ENCODE results near the gene NAPA. TPM values are rescaled to one million over a fixed set of nuclear protein-coding genes. Genes with fewer than 3 reads are reported as not detected.
A peak's percentile ranks its signal among the peaks of the same experiment; 100 is the strongest.

NAPA gene
- polyA plus RNA-seq, result 10 to 100 TPM; 57.1 to 99.0 (median 78.1) TPM

- peak within 1 kb of the TSS; percentile 90 for H3K27ac ChIP-seq (ENCODE audit: low read depth, low read length)
- WGBS, 3 donors, result 0 to 1% (median 1%) methylated on average over 69 to 78 of the region's 78 CpGs
These were observed at the start of gene NAPA for GRCh38 chr19:47514869-47515588. NAPA (minus strand) TSS chr19:47515063; CDS start chr19:47514940, 123 bp downstream.

GRCh38 chr19:47564081-47564480 lies 49.2 kb upstream of the NAPA start:
- H3K27ac ChIP-seq (ENCODE audit: low read depth, low read length), result no peak overlapping the region
- 43 to 85% (median 79%) methylated on average over 3 of the region's 3 CpGs for WGBS, 3 donors

- 94 to 96% (median 96%) methylated on average over 7 of the region's 7 CpGs for WGBS, 3 donors
These were observed 46.7 kb upstream of the NAPA start for GRCh38 chr19:47561440-47562057.

DNA sequence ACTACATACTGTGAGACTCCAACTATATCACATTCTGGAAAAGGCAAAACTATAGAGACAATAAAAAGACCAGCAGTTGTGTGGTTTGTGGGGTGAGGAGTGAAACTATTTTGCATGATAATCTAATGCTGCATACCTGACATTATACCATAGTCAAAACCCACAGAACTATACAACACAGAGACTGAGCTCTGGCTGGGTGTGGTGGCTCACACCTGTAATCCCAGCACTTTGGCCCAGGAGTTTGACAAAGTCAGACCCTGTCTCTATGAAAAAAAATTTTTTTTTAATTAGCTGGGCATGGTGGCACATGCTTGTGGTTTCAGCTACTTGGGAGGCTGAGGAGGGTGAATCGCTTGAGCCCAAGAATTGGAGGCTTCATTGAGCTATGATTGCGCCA lies 46.1 kb upstream of the NAPA start:
- WGBS, 3 donors, result 93 to 96% (median 93%) methylated on average over 2 of the region's 2 CpGs
- H3K27ac ChIP-seq (ENCODE audit: low read depth, low read length), result no peak overlapping the region

More at GRCh38 chr19:47561440-47562057, 46.7 kb upstream of the NAPA start:
- no peak overlapping the region for H3K27ac ChIP-seq (ENCODE audit: low read depth, low read length)

- no peak overlapping the region for H3K27ac ChIP-seq (ENCODE audit: low read depth, low read length)
- WGBS, 3 donors, result 87 to 93% (median 89%) methylated on average over 4 of the region's 4 CpGs
These were observed 35.3 kb upstream of the NAPA start for GRCh38 chr19:47550129-47550528.

GRCh38 chr19:47549261-47549862 lies 34.5 kb upstream of the NAPA start:
- H3K27ac ChIP-seq (ENCODE audit: low read depth, low read length), result no peak overlapping the region
- WGBS, 3 donors, result 68 to 79% (median 77%) methylated on average over 13 of the region's 13 CpGs

DNA sequence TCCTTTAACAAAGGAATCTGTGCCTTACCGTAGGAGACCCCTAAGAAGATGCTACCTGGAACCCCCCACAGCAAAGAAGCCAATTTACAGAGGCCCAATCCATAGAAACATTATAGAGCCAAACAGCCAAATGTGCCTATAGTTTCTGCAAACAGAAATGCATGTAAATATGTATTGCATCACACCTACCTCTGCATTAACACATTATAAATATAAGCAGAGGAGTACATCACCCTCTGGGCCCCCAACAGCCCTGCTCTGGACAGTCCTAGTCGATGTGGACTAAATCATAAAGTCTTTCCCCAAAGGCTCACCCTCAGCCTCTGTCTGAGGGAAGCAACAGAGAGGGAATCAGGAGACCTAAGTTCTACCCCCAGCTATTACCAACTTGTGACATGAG lies 32.3 kb upstream of the NAPA start:
- no peak overlapping the region for H3K27ac ChIP-seq (ENCODE audit: low read depth, low read length)
- 70 to 79% (median 74%) methylated on average over 2 of the region's 2 CpGs for WGBS, 3 donors

- no peak overlapping the region for H3K27ac ChIP-seq (ENCODE audit: low read depth, low read length)
- 19 to 32% (median 27%) methylated on average over 75 of the region's 75 CpGs for WGBS, 3 donors
These were observed 30.4 kb upstream of the NAPA start for GRCh38 chr19:47545061-47545948.

DNA sequence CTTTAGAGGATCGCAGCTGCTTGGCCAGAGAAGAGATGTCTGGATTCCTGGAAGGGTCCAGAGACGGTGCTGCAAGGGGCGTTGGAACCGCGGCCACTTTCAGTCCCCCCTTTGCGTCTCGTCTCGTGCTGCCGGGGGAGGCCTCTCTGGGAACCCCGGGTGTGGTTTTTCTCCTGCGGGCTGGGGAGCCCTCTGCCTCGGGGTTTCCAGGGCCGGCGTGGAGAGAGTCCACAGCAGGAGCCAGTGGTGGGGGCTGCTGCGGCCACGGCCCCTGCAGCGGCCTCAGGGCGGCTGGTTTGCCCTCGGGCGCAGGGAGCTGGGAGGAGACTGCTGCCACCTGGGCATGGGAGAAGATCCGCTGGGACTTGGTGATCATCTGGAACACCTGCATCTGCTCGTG lies 29.6 kb upstream of the NAPA start:
- WGBS, 3 donors, result 88 to 89% (median 88%) methylated on average over 21 to 22 of the region's 22 CpGs
- no peak overlapping the region for H3K27ac ChIP-seq (ENCODE audit: low read depth, low read length)

- H3K27ac ChIP-seq (ENCODE audit: low read depth, low read length), result no peak overlapping the region
These were observed 29.2 kb upstream of the NAPA start for GRCh38 chr19:47544075-47544474.

GRCh38 chr19:47542030-47542475 lies 27.2 kb upstream of the NAPA start:
- H3K27ac ChIP-seq (ENCODE audit: low read depth, low read length), result no peak overlapping the region
- WGBS, 3 donors, result 73 to 86% (median 76%) methylated on average over 9 of the region's 9 CpGs

More at GRCh38 chr19:47544075-47544474, 29.2 kb upstream of the NAPA start:
- 92 to 94% (median 93%) methylated on average over 18 of the region's 18 CpGs for WGBS, 3 donors

DNA sequence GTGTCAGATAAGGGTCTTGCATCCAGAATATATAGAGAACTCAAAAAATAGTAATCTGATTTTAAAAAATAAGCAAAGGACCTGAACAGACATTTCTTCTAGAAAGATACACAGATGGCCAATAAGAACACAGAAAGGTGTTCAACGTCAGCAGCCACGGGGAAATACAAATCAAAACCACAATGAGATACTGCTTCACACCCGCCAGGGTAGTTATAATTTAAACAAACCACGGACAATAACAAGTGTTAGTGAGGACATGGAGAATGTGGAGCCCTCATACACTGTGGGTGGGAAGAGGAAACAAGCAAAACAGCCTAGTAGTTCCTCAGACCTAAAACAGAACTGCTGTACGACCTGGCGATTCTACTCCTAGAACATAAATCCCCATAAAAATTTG lies 26.7 kb upstream of the NAPA start:
- H3K27ac ChIP-seq (ENCODE audit: low read depth, low read length), result no peak overlapping the region
- WGBS, 3 donors, result 60 to 79% (median 62%) methylated on average over 6 of the region's 6 CpGs

DNA sequence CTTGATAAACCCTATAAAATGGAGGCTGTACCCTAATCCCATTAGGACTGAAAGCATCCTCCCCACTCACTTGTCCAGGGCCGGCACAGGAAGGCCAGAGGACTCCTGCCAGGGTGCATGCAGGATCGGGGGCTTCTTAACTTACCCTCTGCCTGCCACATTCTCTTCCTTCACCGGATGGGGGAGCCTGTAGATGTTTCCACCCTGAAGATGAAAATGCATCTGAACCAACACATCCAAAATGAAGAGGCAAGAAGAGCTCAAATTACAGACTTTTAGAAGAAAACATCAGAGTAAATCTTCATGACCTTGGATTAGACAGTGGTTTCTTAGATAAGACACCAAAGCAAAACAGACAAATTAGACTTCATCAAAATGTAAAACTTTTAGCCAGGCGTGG lies 25.9 kb upstream of the NAPA start:
- no peak overlapping the region for H3K27ac ChIP-seq (ENCODE audit: low read depth, low read length)
- WGBS, 3 donors, result 40 to 64% (median 61%) methylated on average over 4 of the region's 4 CpGs

GRCh38 chr19:47539747-47540311 lies 25.0 kb upstream of the NAPA start:
- WGBS, 3 donors, result 63 to 77% (median 71%) methylated on average over 12 of the region's 12 CpGs
- H3K27ac ChIP-seq (ENCODE audit: low read depth, low read length), result no peak overlapping the region

DNA sequence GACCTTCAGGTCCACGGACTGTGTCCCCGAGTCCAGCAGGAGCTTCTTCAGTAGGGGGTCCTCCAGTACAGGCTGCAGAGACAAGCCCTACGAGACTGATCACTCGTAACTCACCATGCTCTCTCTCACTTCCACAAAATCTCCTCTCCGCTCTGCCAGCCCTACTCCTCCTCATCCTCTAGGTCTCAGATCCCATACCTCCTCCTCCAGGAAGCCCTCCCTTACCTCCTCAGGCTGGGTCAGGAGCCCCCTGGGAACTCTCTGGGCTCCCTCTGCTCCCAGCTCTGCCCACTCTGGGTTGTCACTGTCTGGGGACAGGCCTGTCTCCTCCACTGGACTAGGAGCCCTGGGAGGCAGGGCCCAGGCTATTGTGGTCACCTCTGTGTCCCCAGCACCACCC lies 23.9 kb upstream of the NAPA start:
- H3K27ac ChIP-seq (ENCODE audit: low read depth, low read length), result no peak overlapping the region
- WGBS, 3 donors, result 78 to 91% (median 82%) methylated on average over 5 of the region's 5 CpGs

- H3K27ac ChIP-seq (ENCODE audit: low read depth, low read length), result no peak overlapping the region
- 80 to 92% (median 90%) methylated on average over 4 of the region's 4 CpGs for WGBS, 3 donors
These were observed 22.6 kb upstream of the NAPA start for GRCh38 chr19:47537493-47537892.

DNA sequence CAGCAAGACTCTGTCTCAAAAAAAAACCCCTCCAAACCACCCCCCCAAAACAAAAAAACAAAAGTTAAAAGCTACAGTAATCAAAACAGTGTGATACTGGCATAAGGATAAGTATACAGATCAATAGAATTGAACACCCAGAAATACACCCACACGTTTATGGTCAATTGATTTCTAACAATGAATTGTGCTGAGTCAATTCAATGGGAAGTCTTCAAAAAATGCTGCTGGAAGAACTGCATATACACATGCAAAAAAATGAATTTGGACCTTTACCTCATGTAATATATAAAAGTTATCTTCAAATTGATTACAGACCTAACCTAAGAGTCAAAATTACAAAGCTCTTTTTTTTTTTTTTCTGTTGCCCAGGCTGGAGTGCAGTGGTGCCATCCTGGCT lies 19.8 kb upstream of the NAPA start:
- 45 to 67% (median 65%) methylated on average over 1 of the region's 1 CpG for WGBS, 3 donors
- H3K27ac ChIP-seq (ENCODE audit: low read depth, low read length), result no peak overlapping the region

DNA sequence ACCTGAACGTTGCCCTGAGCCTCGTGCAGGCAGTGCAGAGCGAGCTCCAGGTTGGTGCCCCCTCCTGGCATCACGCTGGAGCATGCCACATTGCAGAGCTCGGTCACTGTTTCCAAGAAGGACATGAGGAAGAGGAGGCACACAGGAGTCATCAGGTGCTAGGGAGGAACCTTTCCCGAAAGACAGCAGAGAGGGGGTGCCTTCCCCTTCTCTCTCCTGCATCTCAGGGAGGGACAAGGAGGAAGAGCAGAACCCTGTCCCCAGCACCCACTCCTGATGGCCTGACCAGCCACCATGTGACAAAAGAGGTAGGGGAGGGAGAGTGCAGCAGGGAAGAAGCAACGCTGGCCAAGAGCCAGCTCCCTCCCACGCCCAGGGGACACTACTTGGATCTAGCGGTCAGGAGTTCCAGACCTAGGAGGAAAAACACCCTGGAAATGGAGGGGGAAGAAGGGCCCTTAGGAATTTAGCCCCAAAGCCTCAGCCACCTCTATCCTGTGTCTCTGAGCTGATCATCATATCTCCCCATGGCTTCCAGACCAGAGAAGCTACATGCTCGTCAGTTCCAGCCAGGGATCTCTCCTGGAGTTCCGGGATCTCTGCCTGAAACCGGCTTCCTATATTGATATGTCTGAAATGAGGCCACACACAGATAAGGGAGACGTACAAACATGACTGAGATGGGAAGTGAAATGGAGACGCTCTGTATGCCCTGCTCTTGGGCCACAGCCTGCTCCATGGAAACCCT lies 17.0 kb upstream of the NAPA start:
- 39 to 49% (median 47%) methylated on average over 13 to 14 of the region's 14 CpGs for WGBS, 3 donors
- H3K27ac ChIP-seq (ENCODE audit: low read depth, low read length), result no peak overlapping the region

Measured in adipose tissue (tissue), 3 donors.